ENCODE results near the gene KRT13.

Gene KRT13

GRCh38 chr17:41524261-41524660 lies 18.8 kb upstream of the KRT13 start:
- no peak for DNase-seq (ENCODE audit: low read depth)
- no peak for TF ChIP-seq CTCF (IDR thresholded peaks at IDR 0.05; ENCODE audit: insufficient read depth, low read depth, low read length, missing control alignments)

GRCh38 chr17:41523787-41524186 lies 18.4 kb upstream of the KRT13 start:
- no peak overlapping the region for H3K4me3 ChIP-seq (ENCODE audit: low read depth, low read length)
- no peak for TF ChIP-seq CTCF (IDR thresholded peaks at IDR 0.05; ENCODE audit: insufficient read depth, low read depth, low read length, missing control alignments)
- no peak for DNase-seq (ENCODE audit: low read depth)

More at GRCh38 chr17:41524261-41524660, 18.8 kb upstream of the KRT13 start:
- H3K4me3 ChIP-seq (ENCODE audit: low read depth, low read length) = no peak overlapping the region

GRCh38 chr17:41523225-41523593 lies 17.8 kb upstream of the KRT13 start:
- no peak for DNase-seq (ENCODE audit: low read depth)

GRCh38 chr17:41522301-41523224 lies 17.2 kb upstream of the KRT13 start:
- no peak for DNase-seq (ENCODE audit: low read depth)
- H3K4me3 ChIP-seq (ENCODE audit: low read depth, low read length) = no peak overlapping the region
- TF ChIP-seq CTCF (IDR thresholded peaks at IDR 0.05; ENCODE audit: insufficient read depth, low read depth, low read length, missing control alignments) = no peak

More at GRCh38 chr17:41523225-41523593, 17.8 kb upstream of the KRT13 start:
- no peak overlapping the region for H3K4me3 ChIP-seq (ENCODE audit: low read depth, low read length)
- no peak for TF ChIP-seq CTCF (IDR thresholded peaks at IDR 0.05; ENCODE audit: insufficient read depth, low read depth, low read length, missing control alignments)

- TF ChIP-seq CTCF (IDR thresholded peaks at IDR 0.05; ENCODE audit: insufficient read depth, low read depth, low read length, missing control alignments) = no peak
- no peak overlapping the region for H3K4me3 ChIP-seq (ENCODE audit: low read depth, low read length)
- DNase-seq (ENCODE audit: low read depth) = no peak
These were observed 16.3 kb upstream of the KRT13 start for GRCh38 chr17:41521574-41522261.

GRCh38 chr17:41520821-41521521 lies 15.6 kb upstream of the KRT13 start:
- H3K4me3 ChIP-seq (ENCODE audit: low read depth, low read length) = no peak overlapping the region
- DNase-seq (ENCODE audit: low read depth) = no peak
- TF ChIP-seq CTCF (IDR thresholded peaks at IDR 0.05; ENCODE audit: insufficient read depth, low read depth, low read length, missing control alignments) = no peak
